Keratinocyte (primary cell): Measurements from ENCODE around the gene L1CAM.

ENCODE experiments used
- CTCF ChIP-seq, 3 experiments: IDR thresholded peaks in 1 of 3; conservative IDR thresholded peaks in 1 of 3; optimal IDR thresholded peaks in 1 of 3; 2 replicates in 2 of 3; 3 replicates in 1 of 3; pipeline versions ENCODE3 to v1.5.1; 2011; ENCODE audit warnings: low read length in 3 of 3, mild to moderate bottlenecking in 3 of 3, moderate library complexity in 2 of 3, control low read depth in 1 of 3, inconsistent platforms in 1 of 3; ENCODE audit not compliant: insufficient read depth in 2 of 3; ENCODE audit errors: extremely low read depth in 1 of 3
- EZH2 ChIP-seq: IDR thresholded peaks from one replicate; pipeline ENCODE4 v1.6.1; 2012; ENCODE audit warnings: inconsistent platforms, mild to moderate bottlenecking, low read length, moderate library complexity

GRCh38 chrX:153829799-153830639 is 56.0 kb downstream of the L1CAM start, which contains the start of gene PDZD4:
- TF ChIP-seq CTCF (optimal IDR thresholded peaks at IDR 0.05 in 1 of 3, IDR thresholded peaks at IDR 0.05 in 1 of 3, conservative IDR thresholded peaks at IDR 0.05 in 1 of 3; ENCODE audit: extremely low read depth in 1 of 3, insufficient read depth in 2 of 3, low read length in 3 of 3): no peak
- TF ChIP-seq EZH2: peak; percentile 74
